Activated CD8-positive, alpha-beta memory T cell treated with anti-CD3 and anti-CD28 coated beads for 24 hours (primary cell): Measurements from ENCODE around the gene ZNF865.

Experiments
- DNase-seq: peaks from one replicate; pipeline ENCODE4 v3.0.0-alpha.2; 2020

Gene ZNF865

GRCh38 chr19:55609326-55609725 lies 3.9 kb downstream of the ZNF865 start:
- DNase-seq = no peak

GRCh38 chr19:55611300-55611982 lies 6.0 kb downstream of the ZNF865 start:
- no peak for DNase-seq

- no peak for DNase-seq
These were observed 6.7 kb downstream of the ZNF865 start for GRCh38 chr19:55611983-55612645.

- DNase-seq = no peak
These were observed 7.9 kb downstream of the ZNF865 start for GRCh38 chr19:55613396-55613795.

GRCh38 chr19:55613930-55614710 lies 8.7 kb downstream of the ZNF865 start:
- no peak for DNase-seq

GRCh38 chr19:55614711-55615542 lies 9.5 kb downstream of the ZNF865 start:
- no peak for DNase-seq

- no peak for DNase-seq
These were observed 10.3 kb downstream of the ZNF865 start for GRCh38 chr19:55615543-55616394.

- no peak for DNase-seq
These were observed 11.0 kb downstream of the ZNF865 start for GRCh38 chr19:55616395-55616875.

- DNase-seq = no peak
These were observed 12.0 kb downstream of the ZNF865 start for GRCh38 chr19:55617426-55617825.

- no peak for DNase-seq
These were observed 13.0 kb downstream of the ZNF865 start for GRCh38 chr19:55618426-55618825.

- DNase-seq = no peak
These were observed 13.8 kb downstream of the ZNF865 start for GRCh38 chr19:55619286-55619685.

- DNase-seq = peak; percentile 66
These were observed 15.2 kb downstream of the ZNF865 start for GRCh38 chr19:55620410-55621204.

- no peak for DNase-seq
These were observed 15.8 kb downstream of the ZNF865 start for GRCh38 chr19:55621205-55621672.

GRCh38 chr19:55621673-55622231 lies 16.3 kb downstream of the ZNF865 start:
- DNase-seq = no peak

GRCh38 chr19:55622242-55622969 lies 17.0 kb downstream of the ZNF865 start:
- no peak for DNase-seq

- DNase-seq = no peak
These were observed 17.7 kb downstream of the ZNF865 start for GRCh38 chr19:55623130-55623529.

- no peak for DNase-seq
These were observed 18.1 kb downstream of the ZNF865 start for GRCh38 chr19:55623561-55623960.

GRCh38 chr19:55624109-55625003 lies 18.9 kb downstream of the ZNF865 start, which contains the start of gene ZNF784:
Gene ZNF784, minus strand, starts transcription at chr19:55624566. Its CDS starts 5 bp downstream, at chr19:55624561.
- peak; percentile 96 for DNase-seq

GRCh38 chr19:55625004-55625326 lies 19.5 kb downstream of the ZNF865 start:
- DNase-seq = no peak
